ENCODE measurements around the gene FAM193A. TPM values are rescaled to one million over a fixed set of nuclear protein-coding genes. Genes with fewer than 3 reads are reported as not detected.

The FAM193A gene
- total RNA-seq, 1 donor from 2014 or later = 28.8 TPM

DNA sequence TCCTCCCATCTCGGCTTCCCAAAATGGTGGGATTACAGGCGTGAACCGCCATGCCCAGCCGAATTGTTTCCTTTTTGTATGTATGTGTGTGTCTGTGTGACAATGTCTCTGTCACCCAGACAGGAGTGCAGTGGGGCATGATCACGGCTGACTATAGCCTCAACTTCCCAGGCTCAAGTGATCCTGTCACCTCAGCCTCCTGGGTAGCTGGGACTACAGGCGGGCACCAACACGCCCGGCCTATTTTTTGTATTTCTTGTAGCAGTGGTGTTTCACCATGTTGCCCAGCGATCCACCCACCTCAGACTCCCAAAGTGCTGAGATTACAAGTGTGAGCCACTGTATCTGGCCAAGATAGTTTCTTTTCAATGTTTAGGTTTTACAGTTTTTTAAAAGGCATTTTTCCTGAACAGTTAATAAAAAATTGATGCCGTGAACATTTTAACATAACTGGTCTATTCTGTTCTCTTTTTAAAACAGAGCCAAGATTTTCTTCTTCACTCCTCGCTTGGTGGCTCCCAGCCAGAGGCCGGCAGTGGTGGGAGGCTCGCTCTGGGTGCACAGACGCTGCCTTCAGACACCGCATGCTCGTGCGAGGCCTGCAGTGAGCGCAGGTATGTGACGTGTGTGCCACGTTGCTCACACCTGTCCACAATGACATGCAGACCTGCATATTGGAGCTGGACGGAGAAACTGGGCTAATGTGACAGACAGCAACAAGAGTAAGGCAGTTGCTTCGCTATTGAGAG is 88.5 kb downstream of the FAM193A start:
- H3K9me3 Mint-ChIP-seq (ENCODE audit: unreplicated experiment) = no peaks in the 10 kb centered on the region
- peaks cover 14% of the 10 kb centered on the region for H3K4me1 Mint-ChIP-seq (ENCODE audit: low read depth, unreplicated experiment)
- Histone ChIP-seq H4K20me1 (ENCODE audit: insufficient read depth, low read length) (peaks cover 76% of the 10 kb centered on the region), H2AFZ (ENCODE audit: low read depth, low read length) (no peak overlapping the region), H3K27me3 (ENCODE audit: insufficient read depth, low read length) (no peaks in the 10 kb centered on the region), H3K36me3 (ENCODE audit: insufficient read depth, low read length) (peaks cover 3% of the 10 kb centered on the region), H3K79me2 (ENCODE audit: insufficient read depth, low read length) (peaks cover 66% of the 10 kb centered on the region), H3K27ac (ENCODE audit: low read depth, low read length) (no peak overlapping the region), H3K4me2 (ENCODE audit: low read length) (no peak overlapping the region), H3K4me3 (ENCODE audit: insufficient read depth, low read depth, low read length) (no peak overlapping the region), H3K9ac (ENCODE audit: low read length) (no peak overlapping the region), H3K4me1 (ENCODE audit: insufficient read depth, low read length) (no peaks in the 10 kb centered on the region), H3K9me3 (ENCODE audit: insufficient read depth, low read depth, low read length) (no peaks in the 10 kb centered on the region)
- FAIRE-seq = no peak
- peaks cover 4% of the 10 kb centered on the region for H3K36me3 Mint-ChIP-seq (ENCODE audit: low read depth, unreplicated experiment)
- peak overlapping the region; percentile 12 for H3K27ac Mint-ChIP-seq (ENCODE audit: unreplicated experiment)
- H3K27me3 Mint-ChIP-seq (ENCODE audit: low read depth, unreplicated experiment) = no peaks in the 10 kb centered on the region
- DNase-seq (ENCODE audit: low read depth) = no peak
- TF ChIP-seq, protein P1, sequence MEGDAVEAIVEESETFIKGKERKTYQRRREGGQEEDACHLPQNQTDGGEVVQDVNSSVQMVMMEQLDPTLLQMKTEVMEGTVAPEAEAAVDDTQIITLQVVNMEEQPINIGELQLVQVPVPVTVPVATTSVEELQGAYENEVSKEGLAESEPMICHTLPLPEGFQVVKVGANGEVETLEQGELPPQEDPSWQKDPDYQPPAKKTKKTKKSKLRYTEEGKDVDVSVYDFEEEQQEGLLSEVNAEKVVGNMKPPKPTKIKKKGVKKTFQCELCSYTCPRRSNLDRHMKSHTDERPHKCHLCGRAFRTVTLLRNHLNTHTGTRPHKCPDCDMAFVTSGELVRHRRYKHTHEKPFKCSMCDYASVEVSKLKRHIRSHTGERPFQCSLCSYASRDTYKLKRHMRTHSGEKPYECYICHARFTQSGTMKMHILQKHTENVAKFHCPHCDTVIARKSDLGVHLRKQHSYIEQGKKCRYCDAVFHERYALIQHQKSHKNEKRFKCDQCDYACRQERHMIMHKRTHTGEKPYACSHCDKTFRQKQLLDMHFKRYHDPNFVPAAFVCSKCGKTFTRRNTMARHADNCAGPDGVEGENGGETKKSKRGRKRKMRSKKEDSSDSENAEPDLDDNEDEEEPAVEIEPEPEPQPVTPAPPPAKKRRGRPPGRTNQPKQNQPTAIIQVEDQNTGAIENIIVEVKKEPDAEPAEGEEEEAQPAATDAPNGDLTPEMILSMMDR (IDR thresholded peaks at IDR 0.05; ENCODE audit: insufficient read depth, low read depth, low read length) = no peak
- TF ChIP-seq EZH2 (IDR thresholded peaks at IDR 0.05; ENCODE audit: insufficient read depth, low read length) = no peak
- no peak overlapping the region for H3K4me3 Mint-ChIP-seq (ENCODE audit: unreplicated experiment)

- H3K27me3 Mint-ChIP-seq (ENCODE audit: low read depth, unreplicated experiment) = no peaks in the 10 kb centered on the region
- H3K4me2 ChIP-seq (ENCODE audit: low read length) = no peak overlapping the region
- TF ChIP-seq EZH2 (IDR thresholded peaks at IDR 0.05; ENCODE audit: insufficient read depth, low read length) = no peak
- TF ChIP-seq, protein P1 (IDR thresholded peaks at IDR 0.05; ENCODE audit: insufficient read depth, low read depth, low read length) = no peak
- peaks cover 61% of the 10 kb centered on the region for H3K79me2 ChIP-seq (ENCODE audit: insufficient read depth, low read length)
- peaks cover 7% of the 10 kb centered on the region for H3K36me3 Mint-ChIP-seq (ENCODE audit: low read depth, unreplicated experiment)
- no peak overlapping the region for H3K4me3 Mint-ChIP-seq (ENCODE audit: unreplicated experiment)
- DNase-seq (ENCODE audit: low read depth) (no peak), FAIRE-seq (no peak)
- peaks cover 15% of the 10 kb centered on the region for H3K36me3 ChIP-seq (ENCODE audit: insufficient read depth, low read length)
- H3K27ac Mint-ChIP-seq (ENCODE audit: unreplicated experiment) = no peak overlapping the region
- H3K4me3 ChIP-seq (ENCODE audit: insufficient read depth, low read depth, low read length) = no peak overlapping the region
- H3K9me3 Mint-ChIP-seq (ENCODE audit: unreplicated experiment) = no peaks in the 10 kb centered on the region
- no peaks in the 10 kb centered on the region for H3K27me3 ChIP-seq (ENCODE audit: insufficient read depth, low read length)
- no peaks in the 10 kb centered on the region for H3K4me1 ChIP-seq (ENCODE audit: insufficient read depth, low read length)
- H3K9me3 ChIP-seq (ENCODE audit: insufficient read depth, low read depth, low read length) = no peaks in the 10 kb centered on the region
- no peak overlapping the region for H2AFZ ChIP-seq (ENCODE audit: low read depth, low read length)
- H3K27ac ChIP-seq (ENCODE audit: low read depth, low read length) = no peak overlapping the region
- H3K4me1 Mint-ChIP-seq (ENCODE audit: low read depth, unreplicated experiment) = peaks cover 14% of the 10 kb centered on the region
- no peak overlapping the region for H3K9ac ChIP-seq (ENCODE audit: low read length)
- H4K20me1 ChIP-seq (ENCODE audit: insufficient read depth, low read length) = peaks cover 77% of the 10 kb centered on the region
Measured at GRCh38 chr4:2626231-2626630, 89.8 kb downstream of the FAM193A start.
